Ascending aorta (tissue), 2 donors: ENCODE measurements around the gene RAB24. TPM values are rescaled to one million over a fixed set of nuclear protein-coding genes. Genes with fewer than 3 reads are reported as not detected.

Experiments used
- DNase-seq, 2 donors: peaks; one replicate each; pipeline ENCODE4 v3.0.0-alpha.2; 2019; ENCODE audit warnings: low spot score in 2 of 2
- H3K27ac ChIP-seq, 2 donors: fragments of 200-600 bp; sonication (generic); one replicate each; pipeline ENCODE4 v1.5.1; 2016 to 2017; ENCODE audit warnings: mild to moderate bottlenecking in 1 of 2
- H3K27me3 ChIP-seq: fragments of 200-600 bp; sonication (generic); one replicate; pipeline ENCODE4 v1.5.1; 2017
- H3K36me3 ChIP-seq, 2 donors: fragments of 200-600 bp; sonication (generic); one replicate each; pipeline ENCODE4 v1.5.1; 2016
- H3K4me1 ChIP-seq, 2 donors: fragments of 200-600 bp; sonication (generic); one replicate each; pipeline ENCODE4 v1.5.1; 2016 to 2017; ENCODE audit warnings: mild to moderate bottlenecking in 1 of 2
- H3K4me3 ChIP-seq, 2 donors: fragments of 200-600 bp; sonication (generic); one replicate each; pipeline ENCODE4 v1.5.1; 2016 to 2017; ENCODE audit warnings: mild to moderate bottlenecking in 1 of 2
- H3K9me3 ChIP-seq, 2 donors: fragments of 200-600 bp; sonication (generic); one replicate each; pipeline ENCODE4 v1.5.1; 2016
- intact Hi-C: fragments of 100-400 bp; cut with DNase I; formaldehyde crosslinking; loops from one replicate; pipeline ENCODE4 v1.15.1; 2023
- total RNA-seq: library from RNA; depleted of rRNA; stranded (reverse); fragments of >200 nt; gene quantifications from one replicate; pipeline ENCODE4 v1.1.0, GENCODE V29; 2016
- TF ChIP-seq, protein P1 (sequence below), 3 experiments: fragments of 200-600 bp in 2 of 3; fragments of 450-650 bp in 1 of 3; sonication (generic) in 2 of 3; IDR thresholded peaks; one replicate each; pipeline ENCODE4 v1.5.1; 2016 to 2019; ENCODE audit warnings: antibody characterized with exemption in 3 of 3, mild to moderate bottlenecking in 1 of 3, moderate library complexity in 1 of 3

The RAB24 gene
- total RNA-seq, 1 donor from 2014 or later = 68.8 TPM

DNA sequence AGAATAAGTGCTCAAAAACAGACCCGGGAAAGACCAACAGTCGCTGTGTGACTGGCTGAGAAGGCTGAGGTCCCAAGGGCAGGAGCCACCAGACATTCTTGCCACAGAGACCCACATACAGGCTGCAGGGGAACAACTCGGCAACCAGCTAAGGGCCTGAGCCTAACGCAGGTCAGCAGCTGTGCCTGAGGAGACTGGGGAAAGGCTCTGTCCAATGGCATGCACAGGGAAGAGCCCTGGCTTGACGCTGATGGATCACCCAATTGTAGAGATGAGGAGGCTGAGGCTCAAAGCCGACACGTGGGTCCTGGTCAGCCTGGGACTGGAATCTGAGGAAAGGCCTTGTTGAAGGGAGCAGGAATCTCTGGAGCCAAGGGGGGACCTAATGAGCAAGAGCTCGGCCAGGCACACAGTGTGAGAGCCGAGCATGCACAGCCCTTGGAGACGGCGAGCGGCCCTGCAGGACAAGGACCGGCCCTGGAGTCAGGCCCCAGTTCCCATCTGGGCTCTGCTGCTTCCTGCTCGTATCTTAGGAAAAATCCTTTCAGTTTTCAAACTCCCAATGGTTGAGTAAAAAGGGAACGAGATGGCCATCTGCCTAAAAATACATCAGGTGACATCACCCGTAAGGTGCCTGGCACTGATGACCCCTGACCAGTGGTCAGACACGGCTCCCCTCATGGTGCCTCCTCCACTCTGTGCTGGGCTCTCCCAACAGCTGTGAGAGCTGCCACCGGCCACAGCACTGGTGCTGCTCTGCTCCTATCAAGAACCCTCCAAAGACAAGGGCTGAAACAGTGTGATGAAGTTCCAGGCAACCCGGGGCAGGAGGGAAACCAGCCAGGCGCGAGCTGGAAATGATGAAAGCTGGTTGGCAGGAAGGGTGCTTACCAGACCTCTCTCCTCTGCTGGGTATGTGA, 31.5 kb upstream of the RAB24 start:
- H3K9me3 ChIP-seq = no peaks in the 10 kb centered on the region
- no peak overlapping the region for H3K4me3 ChIP-seq
- no peak overlapping the region for H3K27ac ChIP-seq
- DNase-seq = no peak
- peaks cover 75 to 91% of the 10 kb centered on the region in 2 donors for H3K36me3 ChIP-seq
- no peaks in the 10 kb centered on the region for H3K27me3 ChIP-seq
- TF ChIP-seq, protein P1, sequence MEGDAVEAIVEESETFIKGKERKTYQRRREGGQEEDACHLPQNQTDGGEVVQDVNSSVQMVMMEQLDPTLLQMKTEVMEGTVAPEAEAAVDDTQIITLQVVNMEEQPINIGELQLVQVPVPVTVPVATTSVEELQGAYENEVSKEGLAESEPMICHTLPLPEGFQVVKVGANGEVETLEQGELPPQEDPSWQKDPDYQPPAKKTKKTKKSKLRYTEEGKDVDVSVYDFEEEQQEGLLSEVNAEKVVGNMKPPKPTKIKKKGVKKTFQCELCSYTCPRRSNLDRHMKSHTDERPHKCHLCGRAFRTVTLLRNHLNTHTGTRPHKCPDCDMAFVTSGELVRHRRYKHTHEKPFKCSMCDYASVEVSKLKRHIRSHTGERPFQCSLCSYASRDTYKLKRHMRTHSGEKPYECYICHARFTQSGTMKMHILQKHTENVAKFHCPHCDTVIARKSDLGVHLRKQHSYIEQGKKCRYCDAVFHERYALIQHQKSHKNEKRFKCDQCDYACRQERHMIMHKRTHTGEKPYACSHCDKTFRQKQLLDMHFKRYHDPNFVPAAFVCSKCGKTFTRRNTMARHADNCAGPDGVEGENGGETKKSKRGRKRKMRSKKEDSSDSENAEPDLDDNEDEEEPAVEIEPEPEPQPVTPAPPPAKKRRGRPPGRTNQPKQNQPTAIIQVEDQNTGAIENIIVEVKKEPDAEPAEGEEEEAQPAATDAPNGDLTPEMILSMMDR (IDR thresholded peaks at IDR 0.05) = no peak
- intact Hi-C loops = no loop called here
- no peaks in the 10 kb centered on the region for H3K4me1 ChIP-seq

DNA sequence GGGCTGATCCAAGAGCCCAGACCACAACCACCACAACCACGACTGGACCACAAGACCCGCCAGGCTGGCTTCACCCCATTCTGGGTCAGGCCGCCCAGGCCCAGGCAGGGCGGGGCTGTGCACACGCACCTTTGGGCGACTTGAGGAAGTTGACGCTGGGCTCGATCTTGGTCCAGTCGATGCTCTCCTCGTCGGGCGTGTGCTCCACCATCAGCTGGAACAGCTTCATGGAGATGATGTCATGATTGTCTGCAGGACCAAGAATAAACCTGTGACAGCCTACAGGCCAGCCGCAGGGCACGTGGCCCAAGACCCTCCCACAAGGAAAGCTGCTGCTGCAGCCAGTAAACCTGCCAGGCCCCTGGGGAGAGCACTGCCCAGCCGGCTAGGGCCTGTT, 30.6 kb upstream of the RAB24 start:
- H3K4me1 ChIP-seq = no peaks in the 10 kb centered on the region
- no peaks in the 10 kb centered on the region for H3K9me3 ChIP-seq
- peaks cover 79 to 89% of the 10 kb centered on the region in 2 donors for H3K36me3 ChIP-seq
- no peak for DNase-seq
- H3K27ac ChIP-seq = no peak overlapping the region
- H3K4me3 ChIP-seq = no peak overlapping the region
- no peaks in the 10 kb centered on the region for H3K27me3 ChIP-seq
- intact Hi-C loops = no loop called here
- TF ChIP-seq, protein P1 (IDR thresholded peaks at IDR 0.05) = no peak

DNA sequence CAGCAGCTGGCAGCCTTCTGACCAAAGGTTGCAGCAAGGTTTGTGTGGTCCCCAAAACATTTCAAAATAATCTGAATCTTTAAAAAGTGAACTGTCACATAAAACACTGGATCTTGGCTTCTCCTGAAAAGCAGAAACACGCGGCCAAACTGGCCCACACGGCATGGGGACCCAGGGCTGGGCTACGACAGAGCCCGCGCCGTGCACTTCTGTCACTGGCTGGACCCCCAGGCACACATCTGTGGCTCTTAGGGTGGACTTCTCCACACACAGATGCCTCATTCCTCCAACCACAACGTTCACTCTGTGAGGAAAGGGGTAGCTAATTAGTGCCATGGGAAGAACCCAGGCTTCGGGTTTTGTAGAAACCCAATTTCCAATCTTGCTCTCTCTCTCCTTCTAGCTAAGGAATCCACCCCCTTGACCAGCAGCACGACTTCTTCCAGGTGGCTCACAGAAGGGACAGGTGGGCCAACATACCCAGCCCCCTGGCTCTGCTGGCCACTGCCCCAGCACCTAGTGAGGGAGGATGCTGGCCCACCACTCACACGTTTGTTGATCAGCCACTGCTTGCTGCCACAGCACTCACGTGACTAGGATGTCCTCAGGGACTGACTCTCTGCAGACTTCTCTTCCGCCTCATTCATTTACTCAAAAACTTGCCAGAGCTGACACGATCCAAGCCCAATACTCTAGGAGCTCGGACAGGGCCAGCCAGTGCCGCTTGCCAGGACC, 30.1 kb upstream of the RAB24 start:
- Histone ChIP-seq H3K4me1 (no peaks in the 10 kb centered on the region), H3K4me3 (no peak overlapping the region), H3K9me3 (no peaks in the 10 kb centered on the region), H3K36me3 (peaks cover 74 to 84% of the 10 kb centered on the region in 2 donors), H3K27ac (no peak overlapping the region), H3K27me3 (no peaks in the 10 kb centered on the region)
- TF ChIP-seq, protein P1 (IDR thresholded peaks at IDR 0.05) = no peak
- no peak for DNase-seq
- intact Hi-C loops = no loop called here

DNA sequence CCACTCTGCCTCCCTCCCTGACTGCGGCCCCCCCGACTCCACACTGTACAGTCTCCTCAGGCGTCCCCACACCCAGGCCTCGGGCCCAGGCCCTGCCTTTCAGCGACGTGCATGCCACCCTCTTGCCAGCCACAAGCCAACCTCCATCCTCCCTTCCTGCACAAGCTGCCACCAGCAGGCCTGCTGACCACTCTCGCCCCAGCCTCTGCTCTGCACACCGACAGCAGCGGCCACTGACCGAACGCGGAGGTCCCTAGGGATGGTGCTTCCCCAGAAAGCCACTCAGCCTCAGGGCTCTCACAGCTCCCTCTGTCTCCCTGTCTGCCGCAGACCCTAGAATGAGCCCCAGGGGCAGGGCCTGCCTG, 29.4 kb upstream of the RAB24 start:
- Histone ChIP-seq H3K4me3 (no peak overlapping the region), H3K27ac (no peak overlapping the region), H3K9me3 (no peaks in the 10 kb centered on the region), H3K36me3 (peaks cover 69 to 81% of the 10 kb centered on the region in 2 donors), H3K4me1 (no peaks in the 10 kb centered on the region), H3K27me3 (no peaks in the 10 kb centered on the region)
- intact Hi-C loops = no loop called here
- no peak for DNase-seq
- TF ChIP-seq, protein P1 (IDR thresholded peaks at IDR 0.05) = no peak

DNA sequence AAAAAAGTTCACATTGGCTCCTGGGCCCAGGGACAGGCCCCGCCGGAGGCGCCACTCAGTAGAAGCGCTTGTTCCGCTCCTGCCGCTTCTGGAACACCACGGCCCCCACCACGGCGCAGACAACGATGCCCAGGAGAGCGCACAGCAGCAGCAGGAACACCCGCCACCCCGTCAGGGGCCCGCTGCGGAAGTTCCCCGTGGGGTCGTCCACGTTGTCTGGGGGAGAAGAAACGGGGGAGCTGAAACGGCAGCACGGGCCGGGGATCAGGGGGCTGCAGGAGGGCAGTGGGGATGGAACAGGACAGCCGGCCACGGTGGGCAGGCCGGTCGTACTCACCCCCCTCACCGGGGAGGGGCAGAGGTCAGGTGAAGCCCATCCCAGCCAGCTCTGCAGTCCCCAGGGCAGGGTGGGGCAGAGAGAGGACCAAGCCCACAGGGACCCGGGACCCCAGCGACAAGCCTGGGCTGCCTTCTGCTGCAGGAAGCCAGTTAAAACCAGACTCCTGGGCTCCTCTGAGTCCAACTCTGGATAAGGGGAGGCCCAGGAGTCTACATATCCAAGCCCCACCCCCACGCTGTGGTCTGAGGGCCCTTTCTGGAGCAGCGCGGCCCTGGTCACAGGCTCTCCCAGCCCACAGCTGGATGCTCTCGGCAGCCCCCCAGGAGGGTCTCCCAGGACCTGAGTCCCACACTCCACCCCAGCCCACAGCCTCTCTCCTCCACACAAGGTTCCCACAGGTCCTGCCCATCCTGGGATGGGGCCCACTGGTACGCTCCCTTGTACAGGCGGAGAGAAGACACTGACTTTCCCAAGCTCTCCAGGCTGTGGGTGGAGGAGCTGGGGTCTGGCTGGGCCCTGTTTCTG, 28.7 kb upstream of the RAB24 start:
- H3K4me3 ChIP-seq = no peak overlapping the region
- intact Hi-C loops = no loop called here
- no peaks in the 10 kb centered on the region for H3K27me3 ChIP-seq
- no peaks in the 10 kb centered on the region for H3K9me3 ChIP-seq
- TF ChIP-seq, protein P1 (IDR thresholded peaks at IDR 0.05) = no peak
- no peaks in the 10 kb centered on the region for H3K4me1 ChIP-seq
- H3K27ac ChIP-seq = no peak overlapping the region
- H3K36me3 ChIP-seq = peaks cover 62 to 76% of the 10 kb centered on the region in 2 donors
- no peak for DNase-seq
